Mesodermal cell (in vitro differentiated cells): Measurements from ENCODE around the gene P2RX4.

Experiments
- H3K27ac ChIP-seq: 2 replicates; pipeline ENCODE4 v1.7.0; 2013; ENCODE audit warnings: mild to moderate bottlenecking, low read depth, low read length, moderate library complexity; ENCODE audit not compliant: severe bottlenecking
- H3K36me3 ChIP-seq: 2 replicates; pipeline ENCODE4 v1.7.1; 2013; ENCODE audit warnings: mild to moderate bottlenecking, low read length, moderate library complexity; ENCODE audit not compliant: control insufficient read depth, insufficient read depth
- H3K4me1 ChIP-seq: one replicate; pipeline ENCODE4 v1.7.1; 2013; ENCODE audit warnings: mild to moderate bottlenecking, low read length; ENCODE audit not compliant: insufficient read depth, control insufficient read depth, poor library complexity, severe bottlenecking
- H3K4me3 ChIP-seq: 2 replicates; pipeline ENCODE4 v1.7.0; 2013; ENCODE audit warnings: low read length, control low read depth, mild to moderate bottlenecking; ENCODE audit not compliant: insufficient read depth, poor library complexity, severe bottlenecking; ENCODE audit errors: extremely low read depth
- H3K9me3 ChIP-seq: 2 replicates; pipeline ENCODE4 v1.7.1; 2013; ENCODE audit warnings: mild to moderate bottlenecking, low read length, moderate library complexity; ENCODE audit not compliant: control insufficient read depth
- WGBS, 2 experiments: methylation state at CpG; one replicate each; pipeline ENCODE4 v1.1.5; 2013; ENCODE audit warnings: missing lambda C conversion rate in 2 of 2; ENCODE audit not compliant: insufficient coverage in 2 of 2; 5-methylcytosine and 5-hydroxymethylcytosine counted together

Gene P2RX4

GRCh38 chr12:121172145-121172544 lies 37.8 kb upstream of the P2RX4 start:
- H3K9me3 ChIP-seq = no peaks in the 10 kb centered on the region
- H3K4me1 ChIP-seq = peaks cover 12% of the 10 kb centered on the region
- no peak overlapping the region for H3K27ac ChIP-seq
- H3K4me3 ChIP-seq = no peak overlapping the region
- H3K36me3 ChIP-seq = no peaks in the 10 kb centered on the region
- 87 to 95% methylated on average over 4 to 5 of the region's 6 CpGs for WGBS, 2 experiments

- Histone ChIP-seq H3K27ac (no peak overlapping the region), H3K4me3 (no peak overlapping the region), H3K4me1 (peaks cover 12% of the 10 kb centered on the region), H3K36me3 (no peaks in the 10 kb centered on the region), H3K9me3 (no peaks in the 10 kb centered on the region)
- WGBS, 2 experiments = 87 to 94% methylated on average over 6 to 11 of the region's 16 CpGs
Observed at GRCh38 chr12:121175383-121176119, 34.4 kb upstream of the P2RX4 start.

- peaks cover 10% of the 10 kb centered on the region for H3K9me3 ChIP-seq
- no peaks in the 10 kb centered on the region for H3K36me3 ChIP-seq
- no peak overlapping the region for H3K4me3 ChIP-seq
- peak overlapping the region; percentile 23 for H3K27ac ChIP-seq
- 83 to 85% methylated on average over 16 to 19 of the region's 19 CpGs for WGBS, 2 experiments
- peaks cover 7% of the 10 kb centered on the region for H3K4me1 ChIP-seq
Observed at GRCh38 chr12:121176826-121177529, 33.0 kb upstream of the P2RX4 start.

GRCh38 chr12:121181181-121181580 lies 28.7 kb upstream of the P2RX4 start:
- 92 to 97% methylated on average over 3 of the region's 3 CpGs for WGBS, 2 experiments
- no peak overlapping the region for H3K27ac ChIP-seq
- no peaks in the 10 kb centered on the region for H3K36me3 ChIP-seq
- no peak overlapping the region for H3K4me3 ChIP-seq
- peaks cover 2% of the 10 kb centered on the region for H3K4me1 ChIP-seq
- peaks cover 10% of the 10 kb centered on the region for H3K9me3 ChIP-seq

GRCh38 chr12:121182222-121182893 lies 27.6 kb upstream of the P2RX4 start:
- Histone ChIP-seq H3K4me1 (no peaks in the 10 kb centered on the region), H3K4me3 (no peak overlapping the region), H3K36me3 (no peaks in the 10 kb centered on the region), H3K9me3 (peaks cover 10% of the 10 kb centered on the region), H3K27ac (no peak overlapping the region)
- WGBS, 2 experiments = 100% methylated on average over 1 of the region's 3 CpGs; no CpG with 5 or more reads in 1 of the 2 experiments

GRCh38 chr12:121184425-121184824 lies 25.5 kb upstream of the P2RX4 start:
- H3K4me1 ChIP-seq = no peaks in the 10 kb centered on the region
- peaks cover 10% of the 10 kb centered on the region for H3K9me3 ChIP-seq
- no peak overlapping the region for H3K27ac ChIP-seq
- H3K4me3 ChIP-seq = no peak overlapping the region
- WGBS, 2 experiments = 85% methylated on average over 14 to 15 of the region's 15 CpGs
- no peaks in the 10 kb centered on the region for H3K36me3 ChIP-seq

GRCh38 chr12:121184984-121185889 lies 24.7 kb upstream of the P2RX4 start:
- Histone ChIP-seq H3K4me1 (no peaks in the 10 kb centered on the region), H3K27ac (no peak overlapping the region), H3K4me3 (no peak overlapping the region), H3K36me3 (no peaks in the 10 kb centered on the region), H3K9me3 (peaks cover 10% of the 10 kb centered on the region)
- 75 to 92% methylated on average over 3 to 6 of the region's 7 CpGs for WGBS, 2 experiments

- no peak overlapping the region for H3K4me3 ChIP-seq
Observed at GRCh38 chr12:121186826-121187225, 23.1 kb upstream of the P2RX4 start.

GRCh38 chr12:121187501-121187900 lies 22.4 kb upstream of the P2RX4 start:
- 82 to 85% methylated on average over 3 to 4 of the region's 7 CpGs for WGBS, 2 experiments
- Histone ChIP-seq H3K9me3 (no peaks in the 10 kb centered on the region), H3K4me1 (peaks cover 4% of the 10 kb centered on the region), H3K36me3 (no peaks in the 10 kb centered on the region), H3K4me3 (no peak overlapping the region), H3K27ac (no peak overlapping the region)

More at GRCh38 chr12:121186826-121187225, 23.1 kb upstream of the P2RX4 start:
- peaks cover under 1% of the 10 kb centered on the region for H3K9me3 ChIP-seq
- no peak overlapping the region for H3K27ac ChIP-seq
- H3K36me3 ChIP-seq = no peaks in the 10 kb centered on the region
- no peaks in the 10 kb centered on the region for H3K4me1 ChIP-seq
- WGBS, 2 experiments = 86% methylated on average over 1 of the region's 2 CpGs; no CpG with 5 or more reads in 1 of the 2 experiments

GRCh38 chr12:121188227-121188626 lies 21.7 kb upstream of the P2RX4 start:
- peaks cover 5% of the 10 kb centered on the region for H3K4me1 ChIP-seq
- WGBS, 2 experiments = 93 to 97% methylated on average over 1 to 2 of the region's 2 CpGs
- H3K36me3 ChIP-seq = no peaks in the 10 kb centered on the region
- H3K9me3 ChIP-seq = no peaks in the 10 kb centered on the region
- no peak overlapping the region for H3K27ac ChIP-seq
- no peak overlapping the region for H3K4me3 ChIP-seq
